ENCODE measurements around the gene LAMA2. TPM values are rescaled to one million over a fixed set of nuclear protein-coding genes. Genes with fewer than 3 reads are reported as not detected.

LAMA2 gene
- total RNA-seq, 1 experiment from 2014 or later: 8.2 TPM

- Histone ChIP-seq H3K79me2 (ENCODE audit: insufficient read depth, low read length) (no peaks in the 10 kb centered on the region), H3K9me3 (ENCODE audit: control insufficient read depth in 1 of 2, insufficient read depth in 1 of 2, low read depth in 1 of 2, low read length in 2 of 2) (no peaks in the 10 kb centered on the region), H3K4me3 (replicated peaks in 1 of 2; ENCODE audit: low read depth in 1 of 2, low read length in 2 of 2) (peak overlapping the region; percentile 33 to 51), H3K9ac (ENCODE audit: low read length) (peak overlapping the region; percentile 76), H2AFZ (ENCODE audit: low read depth, low read length, poor library complexity, severe bottlenecking) (no peak overlapping the region), H4K20me1 (ENCODE audit: insufficient read depth) (no peaks in the 10 kb centered on the region), H3K4me1 (ENCODE audit: control insufficient read depth in 1 of 2, insufficient read depth in 2 of 2, low read length in 2 of 2) (peaks cover 66 to 85% of the 10 kb centered on the region in 2 experiments), H3K4me2 (ENCODE audit: low read length) (peak overlapping the region; percentile 75), H3K36me3 (ENCODE audit: control insufficient read depth in 1 of 2, insufficient read depth in 2 of 2, low read length in 2 of 2) (no peaks in the 10 kb centered on the region; a peak in 1 of 4 replicates), H3K27me3 (ENCODE audit: insufficient read depth, low read length) (no peaks in the 10 kb centered on the region), H3K27ac (ENCODE audit: low read depth, low read length) (peak overlapping the region; percentile 100), H3K9me2 (ENCODE audit: insufficient read depth) (no peaks in the 10 kb centered on the region)
- ATAC-seq (peak; percentile 76), DNase-seq (ENCODE audit: low read depth, low spot score) (peak; percentile 94)
- POLR2A ChIA-PET: interaction anchor here (0.8 to 3.7 kb wide), 10 partner anchors 9 to 258 kb away, joined by 3 to 33 read pairs (median 4); partner anchors contain the start of gene ARHGAP18
- CTCF ChIA-PET: interaction anchor here (3.5 kb wide), 1 partner anchor 10 kb away, joined by 18 read pairs; no protein-coding TSS in a partner anchor
- BruUV-seq (replicated peaks): TSS peak; percentile 85
- RAD21 ChIA-PET (ENCODE audit: low non-redundant PET in 1 of 2, low total read pairs in 2 of 2, uncharacterized antibody in 2 of 2, unreplicated experiment in 2 of 2): no interaction called here
- intact Hi-C loops (cut with micrococcal nuclease): loop anchor here (2.0 kb wide), 1 partner anchor 258 kb away; no protein-coding TSS in a partner anchor
- TF ChIP-seq SRF (IDR thresholded peaks at IDR 0.05; ENCODE audit: low read depth): peak; percentile 60
- TF ChIP-seq CEBPB (IDR thresholded peaks at IDR 0.05; ENCODE audit: low read depth): peak; percentile 91
- no peak for TF ChIP-seq ZNF274 (IDR thresholded peaks at IDR 0.05; ENCODE audit: low read depth, low read length)
- TF ChIP-seq ELF1 (IDR thresholded peaks at IDR 0.05; ENCODE audit: borderline replicate concordance, low read depth): peak; percentile 82; the same call in 1 of the 2 replicates
- peak; percentile 83 for TF ChIP-seq POLR2AphosphoS5 (IDR thresholded peaks at IDR 0.05; ENCODE audit: low read depth, low read length)
- TF ChIP-seq EGR1 (IDR thresholded peaks at IDR 0.05; ENCODE audit: low read depth): peak; percentile 53; the same call in 1 of the 2 replicates
- TF ChIP-seq YY1 (IDR thresholded peaks at IDR 0.05; ENCODE audit: extremely low read depth, insufficient replicate concordance, low read depth, low read length): peak; percentile 76
- TF ChIP-seq RAD21 (IDR thresholded peaks at IDR 0.05; ENCODE audit: low read depth): 0 out of 2 replicates have a peak, but pooled peaks have one; percentile 18
- TF ChIP-seq POLR2A (IDR thresholded peaks at IDR 0.05; ENCODE audit: borderline replicate concordance, extremely low read depth, insufficient read depth, insufficient read length): peak; percentile 52
- peak; percentile 67 for TF ChIP-seq SIN3A (IDR thresholded peaks at IDR 0.05; ENCODE audit: low read depth)
- TF ChIP-seq, protein P1, sequence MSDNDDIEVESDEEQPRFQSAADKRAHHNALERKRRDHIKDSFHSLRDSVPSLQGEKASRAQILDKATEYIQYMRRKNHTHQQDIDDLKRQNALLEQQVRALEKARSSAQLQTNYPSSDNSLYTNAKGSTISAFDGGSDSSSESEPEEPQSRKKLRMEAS (IDR thresholded peaks at IDR 0.05): peak; percentile 64
- TF ChIP-seq, protein P2, sequence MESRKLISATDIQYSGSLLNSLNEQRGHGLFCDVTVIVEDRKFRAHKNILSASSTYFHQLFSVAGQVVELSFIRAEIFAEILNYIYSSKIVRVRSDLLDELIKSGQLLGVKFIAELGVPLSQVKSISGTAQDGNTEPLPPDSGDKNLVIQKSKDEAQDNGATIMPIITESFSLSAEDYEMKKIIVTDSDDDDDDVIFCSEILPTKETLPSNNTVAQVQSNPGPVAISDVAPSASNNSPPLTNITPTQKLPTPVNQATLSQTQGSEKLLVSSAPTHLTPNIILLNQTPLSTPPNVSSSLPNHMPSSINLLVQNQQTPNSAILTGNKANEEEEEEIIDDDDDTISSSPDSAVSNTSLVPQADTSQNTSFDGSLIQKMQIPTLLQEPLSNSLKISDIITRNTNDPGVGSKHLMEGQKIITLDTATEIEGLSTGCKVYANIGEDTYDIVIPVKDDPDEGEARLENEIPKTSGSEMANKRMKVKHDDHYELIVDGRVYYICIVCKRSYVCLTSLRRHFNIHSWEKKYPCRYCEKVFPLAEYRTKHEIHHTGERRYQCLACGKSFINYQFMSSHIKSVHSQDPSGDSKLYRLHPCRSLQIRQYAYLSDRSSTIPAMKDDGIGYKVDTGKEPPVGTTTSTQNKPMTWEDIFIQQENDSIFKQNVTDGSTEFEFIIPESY (IDR thresholded peaks at IDR 0.05; ENCODE audit: extremely low read depth, insufficient replicate concordance, low read length): peak; percentile 50
- no peak for TF ChIP-seq ZFX (IDR thresholded peaks at IDR 0.05)
- peak; percentile 98 for TF ChIP-seq FOSL1 (IDR thresholded peaks at IDR 0.05; ENCODE audit: low read depth)
- TF ChIP-seq CBX3 (IDR thresholded peaks at IDR 0.05; ENCODE audit: low read depth): peak; percentile 83
- no peak for TF ChIP-seq EZH2 (IDR thresholded peaks at IDR 0.05)
- peak; percentile 88 for TF ChIP-seq TCF7L2 (IDR thresholded peaks at IDR 0.05; ENCODE audit: borderline replicate concordance, extremely low read depth, insufficient read depth, insufficient read length)
- TF ChIP-seq, protein P3, sequence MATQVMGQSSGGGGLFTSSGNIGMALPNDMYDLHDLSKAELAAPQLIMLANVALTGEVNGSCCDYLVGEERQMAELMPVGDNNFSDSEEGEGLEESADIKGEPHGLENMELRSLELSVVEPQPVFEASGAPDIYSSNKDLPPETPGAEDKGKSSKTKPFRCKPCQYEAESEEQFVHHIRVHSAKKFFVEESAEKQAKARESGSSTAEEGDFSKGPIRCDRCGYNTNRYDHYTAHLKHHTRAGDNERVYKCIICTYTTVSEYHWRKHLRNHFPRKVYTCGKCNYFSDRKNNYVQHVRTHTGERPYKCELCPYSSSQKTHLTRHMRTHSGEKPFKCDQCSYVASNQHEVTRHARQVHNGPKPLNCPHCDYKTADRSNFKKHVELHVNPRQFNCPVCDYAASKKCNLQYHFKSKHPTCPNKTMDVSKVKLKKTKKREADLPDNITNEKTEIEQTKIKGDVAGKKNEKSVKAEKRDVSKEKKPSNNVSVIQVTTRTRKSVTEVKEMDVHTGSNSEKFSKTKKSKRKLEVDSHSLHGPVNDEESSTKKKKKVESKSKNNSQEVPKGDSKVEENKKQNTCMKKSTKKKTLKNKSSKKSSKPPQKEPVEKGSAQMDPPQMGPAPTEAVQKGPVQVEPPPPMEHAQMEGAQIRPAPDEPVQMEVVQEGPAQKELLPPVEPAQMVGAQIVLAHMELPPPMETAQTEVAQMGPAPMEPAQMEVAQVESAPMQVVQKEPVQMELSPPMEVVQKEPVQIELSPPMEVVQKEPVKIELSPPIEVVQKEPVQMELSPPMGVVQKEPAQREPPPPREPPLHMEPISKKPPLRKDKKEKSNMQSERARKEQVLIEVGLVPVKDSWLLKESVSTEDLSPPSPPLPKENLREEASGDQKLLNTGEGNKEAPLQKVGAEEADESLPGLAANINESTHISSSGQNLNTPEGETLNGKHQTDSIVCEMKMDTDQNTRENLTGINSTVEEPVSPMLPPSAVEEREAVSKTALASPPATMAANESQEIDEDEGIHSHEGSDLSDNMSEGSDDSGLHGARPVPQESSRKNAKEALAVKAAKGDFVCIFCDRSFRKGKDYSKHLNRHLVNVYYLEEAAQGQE (IDR thresholded peaks at IDR 0.05; ENCODE audit: low read depth): no peak
- TF ChIP-seq ATF3 (IDR thresholded peaks at IDR 0.05): peak; percentile 53
- no peak for TF ChIP-seq EZH2phosphoT487 (IDR thresholded peaks at IDR 0.05; ENCODE audit: borderline replicate concordance)
- TF ChIP-seq SP1 (IDR thresholded peaks at IDR 0.05; ENCODE audit: low read depth): peak; percentile 95
- peak; percentile 97 for TF ChIP-seq JUND (IDR thresholded peaks at IDR 0.05)
These were observed 607.8 kb downstream of the LAMA2 start for GRCh38 chr6:129490521-129491255.
